Inflammatory macrophage treated with lipopolysaccharide for 4 hours (primary cell): Measurements from ENCODE around the gene AMD1.
"Not testable (repeated sequence)": the region's sequence is repeated elsewhere in the genome, so short reads cannot be mapped to it uniquely, and the experiment has no call there.

Experiments used
- DNase-seq: peaks from one replicate; pipeline ENCODE4 v3.0.0-alpha.2; 2020

Gene AMD1

DNA sequence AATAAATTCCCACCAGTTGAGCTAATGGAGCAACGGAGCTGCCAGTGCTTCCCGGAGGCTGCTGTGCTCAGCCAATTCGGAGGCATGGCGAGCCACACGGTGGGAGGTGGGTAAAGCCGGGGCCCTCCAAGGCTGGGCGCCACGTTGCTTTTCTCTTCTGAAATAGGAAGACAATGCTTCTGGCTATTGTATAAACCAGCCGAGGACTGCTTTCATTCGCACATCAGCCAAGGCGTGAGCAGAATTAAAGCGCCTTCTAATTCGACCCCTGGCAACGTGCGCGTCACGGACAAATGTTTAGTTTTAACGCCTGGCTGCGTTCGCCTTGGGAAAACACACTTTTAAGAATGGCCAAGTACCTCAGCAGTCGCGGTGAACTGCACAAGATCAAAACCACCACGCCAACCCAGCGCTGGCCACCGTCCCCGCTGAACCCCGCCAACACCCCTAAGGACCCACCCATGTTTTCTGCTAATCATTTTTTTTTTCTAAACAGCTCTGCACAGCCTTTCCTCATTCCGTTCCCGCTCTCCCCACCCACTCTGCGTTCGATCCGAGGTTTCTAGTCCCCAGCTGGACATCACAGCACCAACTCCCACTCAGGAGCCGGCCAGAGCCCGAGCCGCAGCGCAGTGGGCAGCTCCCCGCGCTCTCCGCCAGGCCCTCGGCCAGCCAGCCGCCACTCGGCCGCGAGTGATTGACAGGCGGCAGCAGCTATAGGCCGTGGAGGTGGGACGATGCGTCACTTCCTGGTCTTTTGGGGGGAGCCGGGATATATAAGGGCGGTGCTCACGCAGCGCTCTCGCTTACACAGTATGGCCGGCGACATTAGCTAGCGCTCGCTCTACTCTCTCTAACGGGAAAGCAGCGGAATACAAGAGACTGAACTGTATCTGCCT, at the start of gene AMD1:
Gene AMD1 (plus strand): TSS at position 805 of the 899 bp plus-strand sequence. CDS start 321 bp downstream, outside the sequence.
- DNase-seq: peak; percentile 99

DNA sequence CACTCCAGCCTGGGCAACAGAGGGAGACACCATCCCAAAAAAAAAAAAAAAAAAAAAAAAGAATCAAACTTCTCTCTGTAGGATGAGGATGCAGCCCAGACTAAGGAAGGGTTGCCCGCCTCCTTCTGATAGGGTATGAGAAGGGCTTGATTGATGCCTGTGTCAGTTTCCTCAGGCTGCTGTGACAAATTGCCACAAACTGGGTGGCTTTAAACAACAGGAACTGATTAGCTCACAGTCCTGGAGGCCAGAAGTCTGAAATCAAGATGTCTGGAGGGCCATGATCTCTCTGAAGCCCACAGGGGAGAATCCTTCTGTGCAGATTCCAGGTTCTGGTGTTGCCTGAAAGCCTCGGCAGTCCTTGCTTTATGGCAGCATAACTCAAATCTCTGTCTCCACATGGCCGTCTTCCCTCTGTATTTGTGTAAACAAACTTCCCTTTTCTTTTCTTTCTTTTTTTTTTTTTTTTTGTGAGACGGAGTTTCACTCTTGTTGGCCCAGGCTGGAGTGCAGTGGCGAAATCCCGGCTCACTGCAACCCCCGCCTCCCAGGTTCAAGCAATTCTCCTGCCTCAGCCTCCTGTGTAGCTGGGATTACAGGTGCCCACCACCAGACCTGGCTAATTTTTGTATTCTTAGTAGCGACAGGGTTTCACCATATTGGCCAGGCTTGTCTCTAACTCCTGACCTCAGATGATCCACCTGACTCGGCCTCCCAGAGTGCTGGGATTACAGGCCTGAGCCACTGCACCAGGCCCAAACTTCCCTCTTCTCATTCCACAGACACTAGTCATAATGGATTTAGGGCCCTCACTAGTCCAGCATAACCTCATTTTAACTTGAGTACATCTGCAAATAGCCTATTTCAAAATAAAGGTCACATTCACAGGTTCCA, 48.1 kb upstream of the AMD1 start:
- DNase-seq: peak; percentile 83

- DNase-seq: peak; percentile 44
Measured at GRCh38 chr6:110828396-110828795, 46.2 kb upstream of the AMD1 start.

DNA sequence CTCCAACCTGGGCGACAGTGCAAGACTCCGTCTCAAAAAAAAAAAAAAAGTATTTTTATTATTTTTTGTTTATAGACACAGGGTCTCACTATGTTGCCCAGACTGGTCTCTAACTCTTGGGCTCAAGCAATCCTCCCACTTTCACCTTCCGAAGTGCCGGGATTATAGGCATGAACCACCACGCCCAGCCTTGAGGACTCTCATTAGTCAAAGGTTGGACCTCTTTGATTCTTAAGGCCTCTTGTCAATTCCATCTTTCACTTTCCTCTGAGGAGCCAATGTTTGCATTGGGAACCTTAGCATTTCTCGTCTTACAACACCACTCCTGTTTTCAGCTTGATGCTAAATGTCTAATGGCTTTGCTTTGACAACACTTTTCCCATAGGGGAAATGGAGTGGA, 43.2 kb upstream of the AMD1 start:
- no peak for DNase-seq

DNA sequence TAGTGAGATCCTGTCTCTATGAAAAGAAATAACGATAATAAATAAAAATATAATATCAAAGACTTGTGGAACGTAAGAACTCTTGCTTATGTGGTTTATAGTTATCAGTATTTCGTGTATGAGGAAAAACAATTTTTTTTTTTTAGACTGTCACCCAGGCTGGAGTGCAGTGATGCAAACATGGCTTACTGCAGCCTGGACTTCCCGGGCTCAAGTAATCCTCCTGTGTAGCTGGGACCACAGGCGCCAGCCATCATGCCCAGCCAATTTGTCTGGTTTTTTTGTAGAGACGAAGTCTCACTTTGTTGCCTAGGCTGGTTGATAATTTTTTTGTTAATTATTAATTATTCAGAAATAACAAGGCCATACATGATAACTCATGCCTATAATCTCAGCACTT, 40.8 kb upstream of the AMD1 start:
- DNase-seq: peak; percentile 38

GRCh38 chr6:110835751-110836150, 38.8 kb upstream of the AMD1 start:
- not testable (repeated sequence) for DNase-seq

- peak; percentile 14 for DNase-seq
Measured at GRCh38 chr6:110841266-110841665, 33.3 kb upstream of the AMD1 start.

GRCh38 chr6:110849781-110850180, 24.8 kb upstream of the AMD1 start:
- no peak for DNase-seq

DNA sequence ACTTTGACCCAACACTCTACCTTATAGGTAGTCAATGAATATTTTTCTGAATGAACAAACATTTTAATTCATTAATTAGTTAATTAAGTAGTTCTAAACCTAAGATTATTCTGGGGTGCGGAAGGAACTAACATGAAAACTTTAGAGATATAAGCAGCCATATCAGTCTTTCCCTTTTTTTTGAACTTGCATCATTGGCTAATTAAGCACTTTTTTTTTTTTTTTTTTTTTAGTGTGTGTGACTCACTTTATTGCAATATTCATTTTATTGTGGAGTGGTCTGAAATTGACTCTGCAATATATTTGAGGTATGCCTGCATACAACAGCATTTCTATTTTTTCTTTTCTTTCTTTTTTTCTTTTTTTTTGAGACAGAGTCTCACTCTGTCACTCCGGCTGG, 21.8 kb upstream of the AMD1 start:
- peak; percentile 52 for DNase-seq

DNA sequence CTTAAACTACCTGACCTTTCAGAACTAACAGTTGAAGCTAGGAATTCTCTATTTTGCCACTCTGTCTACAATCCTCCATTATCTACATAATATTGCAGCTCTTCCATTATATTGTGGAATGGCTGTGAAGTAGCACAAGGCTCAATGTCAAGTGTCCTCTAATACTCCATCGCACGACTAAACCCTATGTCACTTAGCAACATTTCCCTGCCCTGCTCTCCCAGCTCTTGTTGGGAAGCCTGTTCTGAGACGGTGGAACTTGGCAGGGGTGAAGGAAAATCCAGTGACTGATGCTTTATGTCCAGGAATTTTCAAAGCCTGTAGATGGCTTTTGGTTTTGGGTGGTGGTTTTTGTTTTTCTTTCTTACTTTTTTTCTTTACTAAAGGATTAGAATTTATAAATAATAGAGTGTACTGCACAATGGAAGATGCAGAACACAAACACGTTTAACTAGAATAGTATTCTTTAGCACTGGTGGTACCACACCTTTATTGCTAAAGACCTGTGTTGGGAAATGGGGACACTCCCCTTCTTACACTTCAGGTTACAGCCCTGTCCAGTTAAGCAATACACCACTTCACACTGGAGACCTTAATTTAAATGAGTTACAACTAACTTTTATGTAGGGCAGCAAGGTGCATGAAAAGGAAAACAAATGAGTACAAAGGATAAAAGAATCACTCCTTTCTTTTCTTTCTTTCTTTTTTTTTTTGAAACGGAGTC, 20.7 kb upstream of the AMD1 start:
- DNase-seq: no peak

GRCh38 chr6:110856296-110856695, 18.3 kb upstream of the AMD1 start:
- DNase-seq: no peak

GRCh38 chr6:110858016-110858415, 16.6 kb upstream of the AMD1 start:
- no peak for DNase-seq

- no peak for DNase-seq
Measured at GRCh38 chr6:110858562-110859214, 15.9 kb upstream of the AMD1 start.

GRCh38 chr6:110859335-110859792, 15.2 kb upstream of the AMD1 start:
- DNase-seq: peak; percentile 69

- DNase-seq: no peak
Measured at GRCh38 chr6:110864824-110865223, 9.8 kb upstream of the AMD1 start.

GRCh38 chr6:110874880-110875547, 429 bp downstream of the AMD1 start:
- DNase-seq: peak; percentile 29

DNA sequence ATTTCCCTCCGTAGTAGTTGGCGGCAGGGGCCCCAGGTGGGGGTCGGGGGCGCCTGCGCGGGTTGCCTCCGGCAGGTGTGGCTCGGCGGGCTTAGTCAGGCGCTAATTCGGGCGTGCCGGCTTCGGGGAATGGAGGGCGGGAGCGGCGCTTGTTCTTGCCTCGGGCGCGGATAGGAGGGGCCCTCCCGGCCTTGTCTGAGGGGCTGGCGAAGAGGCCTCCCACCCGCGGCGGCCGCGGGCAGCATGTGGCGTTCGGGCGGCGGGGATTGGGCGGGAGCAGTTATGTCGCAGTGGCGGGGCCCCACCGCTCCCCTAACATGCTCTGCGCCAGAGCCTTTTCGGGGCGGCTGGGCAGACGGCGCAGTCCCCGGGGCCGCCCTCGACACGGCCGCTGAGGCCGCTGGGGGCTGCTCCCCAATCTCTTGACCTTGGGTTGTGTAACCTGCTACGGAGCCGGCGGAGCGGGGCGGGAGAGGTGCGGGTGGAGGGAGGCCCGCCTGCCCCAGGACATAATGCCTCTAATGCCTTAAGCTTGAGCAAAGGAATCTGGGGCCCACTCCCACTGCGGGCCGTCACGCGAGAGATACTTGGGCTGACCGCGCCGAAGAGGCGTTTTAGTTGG, 1.1 kb downstream of the AMD1 start:
- peak; percentile 25 for DNase-seq

- peak; percentile 90 for DNase-seq
Measured at GRCh38 chr6:110876170-110876773, 1.7 kb downstream of the AMD1 start.

DNA sequence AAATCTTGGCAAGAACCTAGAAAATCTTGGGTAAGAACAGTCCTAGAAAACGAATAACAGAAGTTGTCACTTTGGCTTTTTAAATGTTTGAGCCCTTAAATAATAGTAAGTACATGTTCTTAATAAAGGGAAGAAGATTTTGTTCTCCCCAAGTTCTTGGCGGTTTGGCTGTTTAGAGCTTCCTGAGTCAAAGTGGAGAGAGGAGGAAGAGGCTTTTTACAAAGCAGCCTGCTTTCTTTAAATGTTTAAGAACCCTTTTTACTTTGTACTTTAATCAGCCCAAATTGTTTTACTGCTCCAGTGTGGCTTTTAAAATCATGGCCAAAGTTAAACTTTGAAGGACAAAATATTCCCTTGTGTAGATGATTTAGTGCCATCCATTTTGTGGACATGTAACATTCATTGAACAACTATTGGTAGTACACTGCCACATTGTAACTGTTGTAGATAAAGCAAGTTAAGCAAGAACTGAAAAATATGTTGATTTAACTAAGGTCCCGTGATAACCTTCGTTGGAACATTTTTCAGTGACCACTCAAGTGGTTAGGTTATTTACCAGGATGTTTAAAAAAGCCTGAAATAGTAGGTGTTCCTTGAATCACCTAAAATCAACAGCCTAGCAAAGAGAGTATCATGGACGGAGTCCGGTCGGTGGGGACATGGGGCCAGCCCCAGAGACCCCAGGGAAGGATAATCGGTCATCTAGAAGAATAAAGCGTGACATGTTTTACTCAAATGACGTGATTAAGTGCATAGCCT, 2.4 kb downstream of the AMD1 start:
- no peak for DNase-seq

- DNase-seq: no peak
Measured at GRCh38 chr6:110877569-110877968, 3.0 kb downstream of the AMD1 start.
